HAP-1 (cell line): ENCODE results near the gene CHCT1.

Source experiments
- DNase-seq, 2 experiments: peaks; one replicate each; pipeline ENCODE4 v3.0.0-alpha.2; 2016 to 2020; ENCODE audit warnings: low spot score in 2 of 2
- H3K27me3 ChIP-seq: fragments of 250-450 bp; sonication (Bioruptor Pico); 2 replicates; pipeline ENCODE4 v1.5.1; 2020; ENCODE audit warnings: low read depth, mild to moderate bottlenecking, moderate library complexity
- H3K36me3 ChIP-seq: fragments of 250-450 bp; sonication (Bioruptor Pico); replicated peaks from 2 replicates; pipeline ENCODE4 v1.5.1; 2020; ENCODE audit warnings: mild to moderate bottlenecking
- H3K4me1 ChIP-seq: fragments of 250-450 bp; sonication (Bioruptor Pico); 2 replicates; pipeline ENCODE4 v1.5.1; 2020; ENCODE audit warnings: mild to moderate bottlenecking
- H3K4me3 ChIP-seq: fragments of 250-450 bp; sonication (Bioruptor Pico); 2 replicates; pipeline ENCODE4 v1.5.1; 2020; ENCODE audit warnings: mild to moderate bottlenecking, moderate library complexity
- H3K9me3 ChIP-seq: fragments of 250-450 bp; sonication (Bioruptor Pico); 2 replicates; pipeline ENCODE4 v1.5.1; 2020; ENCODE audit warnings: mild to moderate bottlenecking, moderate library complexity
- in situ Hi-C: fragments of 300-500 bp; cut with MboI; formaldehyde crosslinking; loops from 3 replicates; pipeline ENCODE4 v1.14.3; 2020; ENCODE audit warnings: low sequenced_read_pairs, inconsistent platforms, mixed read lengths

The CHCT1 gene

DNA sequence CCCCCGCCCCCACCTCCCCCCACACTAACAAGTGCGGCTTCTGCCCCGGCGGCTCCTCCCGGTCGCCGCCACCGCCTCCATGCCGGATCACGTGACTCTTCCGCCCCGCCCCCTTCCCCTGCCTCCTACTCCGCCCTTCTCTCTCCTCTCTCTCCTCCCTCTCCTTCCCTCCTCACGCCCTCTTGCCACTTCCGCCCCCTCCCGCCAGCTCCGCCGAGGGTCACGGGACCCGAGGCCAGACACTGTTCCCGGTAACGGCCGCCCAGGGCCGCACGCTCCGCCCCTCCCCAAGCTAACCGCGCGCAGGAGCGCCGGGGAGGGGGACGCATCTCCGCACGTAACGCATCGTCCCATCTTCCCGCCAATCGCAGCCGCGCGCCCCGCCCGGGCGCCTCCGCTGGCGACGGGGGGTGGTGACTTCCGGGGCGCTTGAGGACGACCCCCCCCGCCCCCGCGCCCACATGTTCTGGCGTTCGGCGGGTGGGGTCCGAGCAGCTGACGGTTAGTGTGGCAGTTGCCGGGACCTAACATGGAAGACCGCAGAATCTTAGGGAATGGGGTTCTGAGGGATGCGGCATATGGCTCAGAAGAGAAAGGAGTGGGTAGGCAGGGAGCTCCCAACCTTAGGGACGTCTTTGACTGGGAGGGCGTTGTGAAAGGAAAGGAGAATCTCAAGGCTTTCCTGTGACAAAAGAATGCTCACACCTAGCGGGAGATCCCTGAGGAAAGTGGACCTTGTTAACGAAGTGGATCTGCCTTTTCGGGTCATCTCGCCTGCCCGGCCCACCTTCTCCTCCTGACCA is 30.0 kb upstream of the CHCT1 start, which contains the start of gene USP32:
Gene USP32 (minus strand): TSS at position 92 of the 803 bp plus-strand sequence. CDS start 194 bp downstream, outside the sequence.
- Histone ChIP-seq H3K4me1 (peaks cover 33% of the 10 kb centered on the region), H3K4me3 (peak within 1 kb of the TSS; percentile 80), H3K9me3 (no peaks in the 10 kb centered on the region), H3K36me3 (no peaks in the 10 kb centered on the region), H3K27me3 (no peaks in the 10 kb centered on the region)
- in situ Hi-C loops, result no loop called here
- DNase-seq, result peak; percentile 96 to 100

- H3K36me3 ChIP-seq, result no peaks in the 10 kb centered on the region
- peaks cover 27% of the 10 kb centered on the region for H3K4me1 ChIP-seq
- in situ Hi-C loops, result no loop called here
- H3K27me3 ChIP-seq, result no peaks in the 10 kb centered on the region
- peak overlapping the region; percentile 80 for H3K4me3 ChIP-seq
- no peaks in the 10 kb centered on the region for H3K9me3 ChIP-seq
- peak; percentile 44 to 54 for DNase-seq
Measured at GRCh38 chr17:60392845-60393702, 29.2 kb upstream of the CHCT1 start.

- H3K36me3 ChIP-seq, result no peaks in the 10 kb centered on the region
- no peaks in the 10 kb centered on the region for H3K9me3 ChIP-seq
- no peak for DNase-seq
- in situ Hi-C loops, result no loop called here
- H3K4me1 ChIP-seq, result peaks cover 17% of the 10 kb centered on the region
- H3K27me3 ChIP-seq, result no peaks in the 10 kb centered on the region
- no peak overlapping the region for H3K4me3 ChIP-seq
Measured at GRCh38 chr17:60393840-60394723, 28.2 kb upstream of the CHCT1 start.

GRCh38 chr17:60395508-60396065 is 26.7 kb upstream of the CHCT1 start:
- Histone ChIP-seq H3K27me3 (no peaks in the 10 kb centered on the region), H3K9me3 (no peaks in the 10 kb centered on the region), H3K4me1 (peaks cover 8% of the 10 kb centered on the region), H3K4me3 (no peak overlapping the region), H3K36me3 (no peaks in the 10 kb centered on the region)
- DNase-seq, result no peak
- in situ Hi-C loops, result no loop called here

GRCh38 chr17:60396412-60396811 is 25.9 kb upstream of the CHCT1 start:
- no peaks in the 10 kb centered on the region for H3K36me3 ChIP-seq
- peaks cover 8% of the 10 kb centered on the region for H3K4me1 ChIP-seq
- no peaks in the 10 kb centered on the region for H3K9me3 ChIP-seq
- in situ Hi-C loops, result no loop called here
- no peaks in the 10 kb centered on the region for H3K27me3 ChIP-seq
- DNase-seq, result no peak
- H3K4me3 ChIP-seq, result no peak overlapping the region

DNA sequence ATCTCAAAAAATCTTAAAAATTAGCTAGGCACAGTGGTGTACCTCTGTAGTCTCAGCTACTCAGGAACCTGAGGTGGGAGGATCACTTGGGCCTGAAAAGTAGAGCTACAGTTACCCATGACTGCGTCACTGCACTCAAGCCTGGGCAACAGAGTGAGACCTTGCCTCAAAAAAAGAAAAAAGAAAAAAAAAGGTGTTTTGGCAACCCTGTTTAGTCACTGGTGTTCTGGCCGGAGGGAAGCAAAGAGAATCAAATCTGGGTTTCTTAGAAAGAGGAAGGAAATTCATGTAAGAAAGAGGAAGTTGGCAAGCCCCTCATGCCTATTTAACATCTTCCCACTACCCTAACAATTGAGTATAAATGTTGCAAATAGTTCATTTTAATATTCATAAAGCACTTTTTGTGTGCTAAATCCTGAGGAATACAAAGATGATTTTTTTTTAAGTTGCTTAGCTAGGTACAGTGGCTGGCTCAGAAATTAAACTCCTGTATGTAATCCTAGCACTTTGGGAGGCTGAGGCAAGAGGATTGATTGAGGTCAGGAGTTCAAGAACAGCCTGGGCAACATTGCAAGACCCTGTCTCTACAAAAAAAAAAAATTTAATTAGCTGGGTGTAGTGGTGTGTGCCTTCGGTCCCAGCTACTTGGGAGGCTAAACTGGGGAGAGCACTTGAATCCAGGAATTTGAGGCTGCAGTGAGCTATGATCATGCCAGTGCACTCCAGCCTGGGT is 23.9 kb upstream of the CHCT1 start:
- in situ Hi-C loops, result no loop called here
- no peak overlapping the region for H3K4me3 ChIP-seq
- H3K4me1 ChIP-seq, result peaks cover 2% of the 10 kb centered on the region
- no peaks in the 10 kb centered on the region for H3K36me3 ChIP-seq
- H3K9me3 ChIP-seq, result no peaks in the 10 kb centered on the region
- no peak for DNase-seq
- no peaks in the 10 kb centered on the region for H3K27me3 ChIP-seq

- in situ Hi-C loops, result loop anchor here (25.0 kb wide), 1 partner anchor 265 kb away; the partner anchor contains the start of gene CA4
- H3K27me3 ChIP-seq, result no peaks in the 10 kb centered on the region
Measured at GRCh38 chr17:60401819-60402218, 20.5 kb upstream of the CHCT1 start.

DNA sequence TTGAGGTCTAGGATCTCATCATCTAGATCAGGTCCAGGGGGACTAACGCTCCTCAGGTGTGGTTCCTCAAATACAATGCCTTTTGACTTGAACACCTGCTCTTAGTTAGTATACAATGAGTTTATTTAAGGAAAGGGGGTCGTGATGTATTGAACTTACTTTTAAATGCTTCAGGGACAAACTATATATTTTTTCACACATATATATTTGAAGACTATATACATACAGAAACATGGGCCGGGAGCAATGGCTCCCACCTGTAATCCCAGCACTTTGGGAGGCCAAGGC is 18.8 kb upstream of the CHCT1 start:
- no peak for DNase-seq
- no peaks in the 10 kb centered on the region for H3K9me3 ChIP-seq
- in situ Hi-C loops, result loop anchor here (25.0 kb wide), 1 partner anchor 266 kb away; the partner anchor contains the start of gene CA4

More at GRCh38 chr17:60401819-60402218, 20.5 kb upstream of the CHCT1 start:
- Histone ChIP-seq H3K36me3 (no peaks in the 10 kb centered on the region), H3K4me1 (peaks cover 21% of the 10 kb centered on the region), H3K9me3 (no peaks in the 10 kb centered on the region), H3K4me3 (no peak overlapping the region)
- no peak for DNase-seq

GRCh38 chr17:60403962-60404361 is 18.3 kb upstream of the CHCT1 start:
- peak; percentile 21 to 32 for DNase-seq
- no peaks in the 10 kb centered on the region for H3K36me3 ChIP-seq
- peaks cover 21% of the 10 kb centered on the region for H3K4me1 ChIP-seq
- H3K27me3 ChIP-seq, result no peaks in the 10 kb centered on the region
- H3K4me3 ChIP-seq, result no peak overlapping the region
- in situ Hi-C loops, result loop anchor here (25.0 kb wide), 1 partner anchor 267 kb away; the partner anchor contains the start of gene CA4
- no peaks in the 10 kb centered on the region for H3K9me3 ChIP-seq

More for the DNA sequence above, 18.8 kb upstream of the CHCT1 start:
- no peak overlapping the region for H3K4me3 ChIP-seq
- no peaks in the 10 kb centered on the region for H3K27me3 ChIP-seq
- peaks cover 21% of the 10 kb centered on the region for H3K4me1 ChIP-seq
- no peaks in the 10 kb centered on the region for H3K36me3 ChIP-seq

DNA sequence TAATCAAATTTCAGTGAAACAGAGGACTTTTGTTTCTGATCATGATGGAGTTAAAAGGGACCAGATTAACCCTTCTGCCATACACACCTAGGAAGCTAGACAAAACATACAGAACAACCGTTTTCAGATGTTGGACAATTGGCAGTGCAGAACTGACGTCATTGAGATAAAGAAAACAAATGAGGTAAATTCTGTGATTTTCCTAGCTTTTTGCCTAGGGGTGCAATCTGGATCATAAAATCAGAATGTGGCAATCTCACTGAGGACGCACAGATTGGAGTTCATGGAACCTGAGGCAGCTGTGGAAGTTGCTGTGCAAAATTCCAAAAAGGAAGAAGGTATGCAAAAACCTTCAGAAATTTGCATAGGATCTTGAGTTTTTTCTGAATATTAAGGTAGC is 15.4 kb upstream of the CHCT1 start:
- H3K27me3 ChIP-seq, result no peaks in the 10 kb centered on the region
- no peaks in the 10 kb centered on the region for H3K36me3 ChIP-seq
- no peak overlapping the region for H3K4me3 ChIP-seq
- peaks cover 5% of the 10 kb centered on the region for H3K9me3 ChIP-seq
- in situ Hi-C loops, result loop anchor here (25.0 kb wide), 1 partner anchor 270 kb away; the partner anchor contains the start of gene CA4
- peaks cover 21% of the 10 kb centered on the region for H3K4me1 ChIP-seq
- DNase-seq, result no peak

DNA sequence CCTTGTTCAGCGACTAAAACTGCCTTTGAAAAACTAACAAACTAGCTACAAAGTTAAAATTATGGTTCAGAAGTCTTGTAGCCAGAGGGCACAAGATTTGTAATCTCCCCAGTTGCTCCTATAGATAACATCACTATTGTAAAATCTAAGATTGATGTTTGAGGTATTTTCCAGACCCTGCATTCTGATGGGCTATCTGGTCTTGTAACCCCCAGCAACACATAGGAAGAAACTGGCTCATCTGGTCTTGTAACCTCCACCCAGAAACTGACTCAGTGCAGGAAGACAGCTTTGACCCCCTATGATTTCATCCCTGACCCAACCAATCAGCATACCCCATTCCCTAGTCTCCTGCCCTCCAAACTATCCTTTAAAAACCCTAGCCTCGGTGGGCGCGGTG is 12.3 kb upstream of the CHCT1 start:
- peaks cover 5% of the 10 kb centered on the region for H3K9me3 ChIP-seq
- no peaks in the 10 kb centered on the region for H3K36me3 ChIP-seq
- in situ Hi-C loops, result loop anchor here (25.0 kb wide), 1 partner anchor 273 kb away; the partner anchor contains the start of gene CA4

GRCh38 chr17:60412701-60413100 is 9.6 kb upstream of the CHCT1 start:
- H3K4me1 ChIP-seq, result no peaks in the 10 kb centered on the region
- H3K9me3 ChIP-seq, result peaks cover 5% of the 10 kb centered on the region
- no peak for DNase-seq
- no peaks in the 10 kb centered on the region for H3K36me3 ChIP-seq
- H3K27me3 ChIP-seq, result no peaks in the 10 kb centered on the region
- in situ Hi-C loops, result loop anchor here (25.0 kb wide), 1 partner anchor 275 kb away; the partner anchor contains the start of gene CA4
- H3K4me3 ChIP-seq, result no peak overlapping the region

More for the DNA sequence above, 12.3 kb upstream of the CHCT1 start:
- no peak for DNase-seq
- peaks cover 6% of the 10 kb centered on the region for H3K4me1 ChIP-seq
- no peaks in the 10 kb centered on the region for H3K27me3 ChIP-seq
- no peak overlapping the region for H3K4me3 ChIP-seq
